Ammon's horn (tissue), 1 donor: ENCODE results near the gene COPE.

ENCODE experiments used
- DNase-seq: peaks from one replicate; pipeline ENCODE4 v3.0.0-alpha.2; 2016; ENCODE audit warnings: low spot score

COPE gene

GRCh38 chr19:18851673-18852325, 67.4 kb downstream of the COPE start:
- no peak for DNase-seq

GRCh38 chr19:18850471-18851375, 68.5 kb downstream of the COPE start:
- no peak for DNase-seq

- DNase-seq = no peak
These were observed 69.3 kb downstream of the COPE start for GRCh38 chr19:18849838-18850400.
